IMR-90 (cell line): Measurements from ENCODE around the gene MRPL44. TPM values are rescaled to one million over a fixed set of nuclear protein-coding genes. Genes with fewer than 3 reads are reported as not detected.

ENCODE experiments used
- ATAC-seq: fragments of 200-7000 bp; cut with Tn5 transposase; 2 replicates; pipeline ENCODE4 v1.9.1; 2020; ENCODE audit warnings: low read depth, mild to moderate bottlenecking, moderate library complexity
- BruUV-seq: library from RNA; stranded (reverse); fragments of 400-500 nt; replicated peaks from 2 replicates; lab custom pipeline; 2021; lab: Mats Ljungman, UMichigan
- CTCF ChIA-PET: fragments of 300-600 bp; formaldehyde crosslinking; extraction: SDS; loops from one replicate; lab custom pipeline; 2021; ENCODE audit warnings: antibody characterized with exemption; lab: Yijun Ruan, JAX
- POLR2A ChIA-PET: fragments of 300-600 bp; sonication (Branson Sonifier 250); formaldehyde crosslinking; loops from one replicate; lab custom pipeline; 2022; ENCODE audit warnings: antibody characterized with exemption; ENCODE audit not compliant: unreplicated experiment; lab: Charles Lee
- DNase-seq: peaks from one replicate; pipeline ENCODE4 v3.0.0; 2013
- H2AFZ ChIP-seq: replicated peaks from 2 replicates; pipeline ENCODE3; 2013; ENCODE audit warnings: low read length, mild to moderate bottlenecking; ENCODE audit not compliant: poor library complexity
- H2AK5ac ChIP-seq: 2 replicates; pipeline ENCODE4 v1.6.1; 2013; ENCODE audit warnings: low read depth, low read length, inconsistent platforms
- H2AK9ac ChIP-seq: replicated peaks from 2 replicates; pipeline ENCODE3; 2013; ENCODE audit warnings: mild to moderate bottlenecking, low read depth, low read length, moderate library complexity; ENCODE audit not compliant: poor library complexity
- H2BK120ac ChIP-seq: 2 replicates; pipeline ENCODE4 v1.6.1; 2013; ENCODE audit warnings: low read depth, low read length, inconsistent platforms
- H2BK15ac ChIP-seq: 3 replicates; pipeline ENCODE4 v1.6.1; 2013; ENCODE audit warnings: low read depth, low read length, inconsistent platforms
- H2BK20ac ChIP-seq: 2 replicates; pipeline ENCODE4 v1.6.1; 2013; ENCODE audit warnings: low read depth, mild to moderate bottlenecking, inconsistent platforms, low read length, moderate library complexity
- H2BK5ac ChIP-seq: 2 replicates; pipeline ENCODE4 v1.6.1; 2013; ENCODE audit warnings: mild to moderate bottlenecking, low read depth, low read length, inconsistent platforms; ENCODE audit not compliant: poor library complexity, severe bottlenecking
- H3K14ac ChIP-seq: replicated peaks from 2 replicates; pipeline ENCODE4 v1.6.1; 2013; ENCODE audit warnings: low read depth, low read length, inconsistent platforms
- H3K18ac ChIP-seq: 2 replicates; pipeline ENCODE4 v1.6.1; 2013; ENCODE audit warnings: low read depth, low read length, control low read depth
- H3K23ac ChIP-seq: 2 replicates; pipeline ENCODE4 v1.6.1; 2013; ENCODE audit warnings: low read depth, low read length, inconsistent platforms
- H3K27ac ChIP-seq: 2 replicates; pipeline ENCODE4 v1.5.1; 2013; ENCODE audit warnings: mild to moderate bottlenecking, control low read depth, low read length; ENCODE audit not compliant: insufficient read depth
- H3K27me3 ChIP-seq: 2 replicates; pipeline ENCODE4 v1.6.1; 2013; ENCODE audit warnings: low read length; ENCODE audit not compliant: control insufficient read depth, insufficient read depth
- H3K36me3 ChIP-seq: 2 replicates; pipeline ENCODE4 v1.6.1; 2013; ENCODE audit warnings: low read length, mixed read lengths; ENCODE audit not compliant: control insufficient read depth, insufficient read depth
- H3K4ac ChIP-seq: 2 replicates; pipeline ENCODE4 v1.6.1; 2013; ENCODE audit warnings: low read depth, low read length, inconsistent platforms
- H3K4me1 ChIP-seq: 2 replicates; pipeline ENCODE4 v1.6.1; 2013; ENCODE audit warnings: low read length, mixed read lengths; ENCODE audit not compliant: control insufficient read depth, insufficient read depth
- H3K4me2 ChIP-seq: 2 replicates; pipeline ENCODE4 v1.6.1; 2013; ENCODE audit warnings: low read depth, mild to moderate bottlenecking, control low read depth, low read length, moderate library complexity
- H3K4me3 ChIP-seq: 2 replicates; pipeline ENCODE4 v1.5.1; 2013; ENCODE audit warnings: low read depth, mild to moderate bottlenecking, control low read depth, low read length, moderate library complexity; ENCODE audit not compliant: insufficient read depth
- H3K56ac ChIP-seq: 2 replicates; pipeline ENCODE4 v1.6.1; 2013; ENCODE audit warnings: low read length, inconsistent platforms; ENCODE audit not compliant: insufficient read depth; ENCODE audit errors: extremely low read depth
- H3K79me1 ChIP-seq, 2 experiments: 2 replicates each; pipeline ENCODE4 v1.6.1; 2013; ENCODE audit warnings: low read length in 2 of 2, inconsistent platforms in 1 of 2, low read depth in 1 of 2
- H3K9ac ChIP-seq: 2 replicates; pipeline ENCODE4 v1.6.1; 2013; ENCODE audit warnings: low read depth, low read length, control low read depth
- H3K9me1 ChIP-seq: 2 replicates; pipeline ENCODE4 v1.6.1; 2013; ENCODE audit warnings: low read length, inconsistent platforms; ENCODE audit not compliant: insufficient read depth
- H3K9me3 ChIP-seq: 2 replicates; pipeline ENCODE4 v1.6.1; 2013; ENCODE audit warnings: low read length; ENCODE audit not compliant: control insufficient read depth, insufficient read depth
- H4K20me1 ChIP-seq: 2 replicates; pipeline ENCODE4 v1.6.1; 2013; ENCODE audit warnings: low read length, inconsistent platforms; ENCODE audit not compliant: insufficient read depth
- H4K5ac ChIP-seq: 2 replicates; pipeline ENCODE4 v1.6.1; 2013; ENCODE audit warnings: mild to moderate bottlenecking, low read depth, low read length, control low read depth
- H4K8ac ChIP-seq, 2 experiments: 2 replicates each; pipeline ENCODE4 v1.6.1; 2013; ENCODE audit warnings: low read depth in 2 of 2, low read length in 2 of 2, control low read depth in 1 of 2, inconsistent platforms in 1 of 2
- H4K91ac ChIP-seq: 2 replicates; pipeline ENCODE4 v1.6.1; 2013; ENCODE audit warnings: low read depth, low read length, inconsistent platforms; ENCODE audit not compliant: insufficient read depth
- FOS ChIP-seq: fragments of 150-350 bp; IDR thresholded peaks from 2 replicates; pipeline ENCODE4 v1.6.1; 2016; ENCODE audit warnings: low read depth, low read length
- MAZ ChIP-seq: IDR thresholded peaks from 2 replicates; pipeline ENCODE4 v1.6.1; 2012; ENCODE audit warnings: low read depth, mild to moderate bottlenecking, low read length, improper control_type of control experiment, moderate library complexity, borderline replicate concordance
- RCOR1 ChIP-seq: IDR thresholded peaks from 2 replicates; pipeline ENCODE4 v1.6.1; 2012; ENCODE audit warnings: mild to moderate bottlenecking, low read length, improper control_type of control experiment; ENCODE audit not compliant: insufficient replicate concordance
- WGBS, 2 experiments: methylation state at CpG; one replicate each; pipeline versions ENCODE4 v1.1.5 to v1.1.7; 2013; ENCODE audit warnings: missing lambda C conversion rate in 2 of 2; ENCODE audit not compliant: insufficient read length in 1 of 2; ENCODE audit errors: extremely low coverage in 2 of 2; 5-methylcytosine and 5-hydroxymethylcytosine counted together
- dilution Hi-C: fragments of 300-500 bp; cut with HindIII; formaldehyde crosslinking; loops from one replicate; pipeline ENCODE4 v1.14.3; 2018; ENCODE audit warnings: low sequenced_read_pairs; ENCODE audit not compliant: unreplicated experiment
- in situ Hi-C: fragments of 300-500 bp; cut with MboI; formaldehyde crosslinking; loops from 3 replicates; pipeline ENCODE4 v1.14.3; 2019; ENCODE audit warnings: low sequenced_read_pairs, inconsistent platforms, mixed read lengths
- intact Hi-C: fragments of 100-400 bp; cut with micrococcal nuclease; formaldehyde crosslinking; loops from 2 replicates; pipeline ENCODE4 v1.10.0; 2022
- polyA plus RNA-seq, 3 experiments: library from polyadenylated mRNA; depleted of rRNA; stranded (reverse); fragments of >200 nt; gene quantifications; 2 replicates each; pipeline ENCODE4 v1.2.3, GENCODE V29; 2012; ENCODE audit warnings: low replicate concordance in 1 of 3
- total RNA-seq: library from RNA; depleted of rRNA; stranded (reverse); fragments of >200 nt; gene quantifications from 2 replicates; pipeline ENCODE4 v1.2.3, GENCODE V29; 2012

Gene MRPL44
- total and polyA plus RNA-seq, 2 of the 4 experiments (the other 2 are of a cell fraction), result 18.6 to 20.1 TPM

DNA sequence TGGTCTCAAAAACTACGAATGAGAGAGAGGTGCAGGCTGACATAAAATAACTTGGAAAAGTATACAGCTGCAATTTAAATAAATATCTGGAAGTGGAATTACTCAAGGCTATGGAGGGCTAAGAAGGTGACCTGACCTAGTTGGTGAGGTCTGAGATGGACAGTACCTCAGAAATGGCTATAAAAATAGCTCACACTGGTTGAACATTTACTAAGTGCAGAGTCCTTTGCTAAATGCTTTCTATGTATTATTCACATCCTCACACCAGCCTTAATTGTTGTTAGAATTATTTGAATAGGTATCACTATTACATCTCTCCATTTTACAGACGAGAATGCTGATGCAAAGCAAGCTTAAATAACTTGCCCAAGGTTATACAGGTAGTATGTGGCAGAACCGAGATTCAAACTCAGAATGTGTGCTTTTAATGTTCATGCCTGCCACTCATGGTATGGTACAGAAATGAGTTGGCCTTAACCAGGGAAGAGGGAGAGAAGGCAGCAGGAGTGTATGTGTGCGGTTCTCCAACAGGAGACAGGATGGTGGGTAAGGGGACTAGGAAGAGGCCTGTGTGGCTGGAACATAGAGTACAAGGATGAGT lies 37.4 kb downstream of the MRPL44 start:
- peak overlapping the region; percentile 4 to 19; a peak in 1 of 4 replicates for H4K8ac ChIP-seq
- POLR2A ChIA-PET, result no interaction called here
- no peak overlapping the region for H2AK9ac ChIP-seq
- no peak overlapping the region for H3K9ac ChIP-seq
- no peak overlapping the region for H3K4me3 ChIP-seq
- no peak overlapping the region for H2BK5ac ChIP-seq
- CTCF ChIA-PET, result interaction anchor here (0.6 to 4.4 kb wide), 6 partner anchors 10 to 1129 kb away, joined by 3 to 49 read pairs (median 7); no protein-coding TSS in a partner anchor
- H2AFZ ChIP-seq, result no peak overlapping the region
- 100% methylated on average over 1 of the region's 4 CpGs; no CpG with 5 or more reads in 1 of the 2 experiments for WGBS, 2 experiments
- H3K23ac ChIP-seq, result no peak overlapping the region
- H3K4ac ChIP-seq, result peak overlapping the region; percentile 60
- H3K9me1 ChIP-seq, result peaks cover 11% of the 10 kb centered on the region; the same call in 1 of the 2 replicates
- no peak for TF ChIP-seq FOS
- no peak for TF ChIP-seq RCOR1
- no peak for TF ChIP-seq MAZ
- no TSS peak for BruUV-seq
- intact Hi-C loops, result no loop called here
- no peak overlapping the region for H3K4me2 ChIP-seq
- H3K36me3 ChIP-seq, result peaks cover 12% of the 10 kb centered on the region
- H3K56ac ChIP-seq, result no peak overlapping the region
- H3K9me3 ChIP-seq, result no peaks in the 10 kb centered on the region
- no peak overlapping the region for H3K14ac ChIP-seq
- H3K79me1 ChIP-seq, result 0 out of 4 replicates have a peak, but pooled peaks cover 0 to 4% of the 10 kb centered on the region in 2 experiments
- peak overlapping the region; percentile 77 for H2BK120ac ChIP-seq
- H2BK15ac ChIP-seq, result no peak overlapping the region; the same call in 2 of the 3 replicates
- H3K27ac ChIP-seq, result no peak overlapping the region
- H4K91ac ChIP-seq, result peak overlapping the region; percentile 75
- DNase-seq (no peak), ATAC-seq (no peak)
- in situ Hi-C loops, result loop anchor here (5.0 kb wide), 1 partner anchor 293 kb away; no protein-coding TSS in a partner anchor
- no peaks in the 10 kb centered on the region for H4K20me1 ChIP-seq
- H3K4me1 ChIP-seq, result peaks cover 12% of the 10 kb centered on the region
- H3K27me3 ChIP-seq, result no peaks in the 10 kb centered on the region
- dilution Hi-C loops, result no loop called here
- H2BK20ac ChIP-seq, result peak overlapping the region; percentile 51
- peak overlapping the region; percentile 31; the same call in 1 of the 2 replicates for H4K5ac ChIP-seq
- no peak overlapping the region for H3K18ac ChIP-seq
- no peak overlapping the region; the same call in 1 of the 2 replicates for H2AK5ac ChIP-seq
